ENCODE data around the gene LRRC4B.
"Not testable (repeated sequence)": the region's sequence is repeated elsewhere in the genome, so short reads cannot be mapped to it uniquely, and the experiment has no call there.

The LRRC4B gene

GRCh38 chr19:50531171-50531612, 37.0 kb downstream of the LRRC4B start:
- DNase-seq (ENCODE audit: extremely low read depth in 1 of 2, low read depth in 1 of 2), result no peak

- not testable (repeated sequence) for DNase-seq (ENCODE audit: extremely low read depth in 1 of 2, low read depth in 1 of 2)
Observed at GRCh38 chr19:50528052-50528451, 40.2 kb downstream of the LRRC4B start.

GRCh38 chr19:50522881-50523280, 45.4 kb downstream of the LRRC4B start:
- no peak for DNase-seq (ENCODE audit: extremely low read depth in 1 of 2, low read depth in 1 of 2)

- DNase-seq (ENCODE audit: extremely low read depth in 1 of 2, low read depth in 1 of 2), result no peak
Observed at GRCh38 chr19:50520822-50521465, 47.3 kb downstream of the LRRC4B start.

- DNase-seq (ENCODE audit: extremely low read depth in 1 of 2, low read depth in 1 of 2), result no peak
Observed at GRCh38 chr19:50519006-50519575, 49.1 kb downstream of the LRRC4B start.

- no peak for DNase-seq (ENCODE audit: extremely low read depth in 1 of 2, low read depth in 1 of 2)
Observed at GRCh38 chr19:50518091-50519005, 49.9 kb downstream of the LRRC4B start.

GRCh38 chr19:50517704-50518075, 50.5 kb downstream of the LRRC4B start:
- DNase-seq (ENCODE audit: extremely low read depth in 1 of 2, low read depth in 1 of 2), result no peak

GRCh38 chr19:50516964-50517703, 51.1 kb downstream of the LRRC4B start:
- no peak for DNase-seq (ENCODE audit: extremely low read depth in 1 of 2, low read depth in 1 of 2)

- DNase-seq (ENCODE audit: extremely low read depth in 1 of 2, low read depth in 1 of 2), result no peak
Observed at GRCh38 chr19:50516456-50516855, 51.8 kb downstream of the LRRC4B start.

GRCh38 chr19:50515168-50515561, 53.1 kb downstream of the LRRC4B start:
- DNase-seq (ENCODE audit: extremely low read depth in 1 of 2, low read depth in 1 of 2), result no peak

GRCh38 chr19:50514346-50515167, 53.7 kb downstream of the LRRC4B start:
- no peak for DNase-seq (ENCODE audit: extremely low read depth in 1 of 2, low read depth in 1 of 2)

- DNase-seq (ENCODE audit: extremely low read depth in 1 of 2, low read depth in 1 of 2), result no peak
Observed at GRCh38 chr19:50513746-50514345, 54.4 kb downstream of the LRRC4B start, which contains the start of gene ASPDH. Gene ASPDH (minus strand): TSS chr19:50513913. CDS start chr19:50513823, 90 bp downstream.

- DNase-seq (ENCODE audit: extremely low read depth in 1 of 2, low read depth in 1 of 2), result no peak
Observed at GRCh38 chr19:50512999-50513745, 55.1 kb downstream of the LRRC4B start.

GRCh38 chr19:50512112-50512998, 55.9 kb downstream of the LRRC4B start:
- no peak for DNase-seq (ENCODE audit: extremely low read depth in 1 of 2, low read depth in 1 of 2)

GRCh38 chr19:50511069-50511822, 57.0 kb downstream of the LRRC4B start, which contains the start of gene JOSD2:
Gene JOSD2 (minus strand): TSS chr19:50511191. CDS start chr19:50510431, 760 bp downstream.
- DNase-seq (ENCODE audit: extremely low read depth in 1 of 2, low read depth in 1 of 2), result peak; percentile 92 to 98

- no peak for DNase-seq (ENCODE audit: extremely low read depth in 1 of 2, low read depth in 1 of 2)
Observed at GRCh38 chr19:50510700-50511068, 57.6 kb downstream of the LRRC4B start.

- no peak for DNase-seq (ENCODE audit: extremely low read depth in 1 of 2, low read depth in 1 of 2)
Observed at GRCh38 chr19:50510121-50510670, 58.0 kb downstream of the LRRC4B start.
